GM23248 (cell line): ENCODE results near the gene SNX27. TPM values are rescaled to one million over a fixed set of nuclear protein-coding genes. Genes with fewer than 3 reads are reported as not detected.

Source experiments
- DNase-seq: peaks from one replicate; pipeline ENCODE4 v3.0.0-alpha.2; 2015
- H2AFZ ChIP-seq: fragments of 200-600 bp; sonication (generic); 2 replicates; pipeline ENCODE4 v1.6.1; 2016; ENCODE audit warnings: antibody characterized with exemption
- H3F3A ChIP-seq: fragments of 200-600 bp; sonication (generic); 2 replicates; pipeline ENCODE4 v1.6.1; 2016; ENCODE audit warnings: mild to moderate bottlenecking, antibody characterized with exemption, mixed run types; ENCODE audit not compliant: insufficient read depth
- H3K27ac ChIP-seq: fragments of 200-600 bp; sonication (generic); 2 replicates; pipeline ENCODE4 v1.5.1; 2016; ENCODE audit warnings: mild to moderate bottlenecking
- H3K27me3 ChIP-seq: fragments of 200-600 bp; sonication (generic); replicated peaks from 2 replicates; pipeline ENCODE4 v1.6.1; 2016; ENCODE audit warnings: mild to moderate bottlenecking; ENCODE audit not compliant: insufficient read depth
- H3K36me3 ChIP-seq: fragments of 200-600 bp; sonication (generic); 2 replicates; pipeline ENCODE4 v1.6.1; 2016; ENCODE audit warnings: low read depth, mild to moderate bottlenecking
- H3K4me1 ChIP-seq: fragments of 200-600 bp; sonication (generic); 2 replicates; pipeline ENCODE4 v1.6.1; 2016; ENCODE audit warnings: mild to moderate bottlenecking; ENCODE audit not compliant: insufficient read depth
- H3K4me2 ChIP-seq: fragments of 200-600 bp; sonication (generic); one replicate; pipeline ENCODE4 v1.6.1; 2016; ENCODE audit warnings: mild to moderate bottlenecking; ENCODE audit not compliant: unreplicated experiment
- H3K4me3 ChIP-seq: fragments of 200-600 bp; sonication (generic); 2 replicates; pipeline ENCODE4 v1.5.1; 2016; ENCODE audit warnings: mild to moderate bottlenecking
- H3K79me2 ChIP-seq: fragments of 200-600 bp; sonication (generic); 2 replicates; pipeline ENCODE4 v1.6.1; 2016; ENCODE audit warnings: mild to moderate bottlenecking; ENCODE audit not compliant: insufficient read depth
- H3K9ac ChIP-seq: fragments of 200-600 bp; sonication (generic); 2 replicates; pipeline ENCODE4 v1.6.1; 2016; ENCODE audit warnings: mild to moderate bottlenecking
- H3K9me2 ChIP-seq: fragments of 200-600 bp; sonication (generic); 2 replicates; pipeline ENCODE4 v1.6.1; 2016; ENCODE audit warnings: mixed run types, mild to moderate bottlenecking, moderate library complexity; ENCODE audit not compliant: insufficient read depth
- H3K9me3 ChIP-seq: fragments of 200-600 bp; sonication (generic); one replicate; pipeline ENCODE4 v1.6.1; 2017; ENCODE audit warnings: low read depth
- H4K20me1 ChIP-seq: fragments of 200-600 bp; sonication (generic); 2 replicates; pipeline ENCODE4 v1.6.0; 2016; ENCODE audit not compliant: insufficient read depth
- EZH2 ChIP-seq: fragments of 200-600 bp; sonication (generic); IDR thresholded peaks from 2 replicates; pipeline ENCODE4 v1.6.1; 2018; ENCODE audit warnings: antibody characterized with exemption, mild to moderate bottlenecking; ENCODE audit not compliant: insufficient read depth, poor library complexity, severe bottlenecking
- EZH2phosphoT487 ChIP-seq: fragments of 200-600 bp; sonication (generic); IDR thresholded peaks from 2 replicates; pipeline ENCODE4 v1.6.1; 2018; ENCODE audit warnings: antibody characterized with exemption, moderate library complexity, mild to moderate bottlenecking, low read depth; ENCODE audit not compliant: insufficient read depth
- WGBS, 2 experiments: methylation state at CpG; one replicate each; pipeline ENCODE4 v1.1.6; 2015 to 2017; ENCODE audit warnings: low lambda C conversion rate in 2 of 2, low coverage in 1 of 2; ENCODE audit errors: missing lambda C conversion rate in 2 of 2; 5-methylcytosine and 5-hydroxymethylcytosine counted together
- in situ Hi-C: fragments of 300-500 bp; cut with MboI; formaldehyde crosslinking; loops from 2 replicates; pipeline ENCODE4 v1.15.0; 2020
- polyA plus RNA-seq: library from polyadenylated mRNA; unstranded; fragments of >200 nt; fragmentation: Nextera tagmentation; extraction: Ambion mirVana; gene quantifications from 2 replicates; pipeline ENCODE4 v1.2.1, GENCODE V29; 2016
- total RNA-seq: library from RNA; depleted of rRNA; stranded (reverse); fragments of >200 nt; shearing (Covaris generic); gene quantifications from 2 replicates; pipeline ENCODE4 v1.2.3, GENCODE V29; 2014

Gene SNX27
- total and polyA plus RNA-seq, 2 experiments from 2014 or later = 12.0 to 18.0 TPM

DNA sequence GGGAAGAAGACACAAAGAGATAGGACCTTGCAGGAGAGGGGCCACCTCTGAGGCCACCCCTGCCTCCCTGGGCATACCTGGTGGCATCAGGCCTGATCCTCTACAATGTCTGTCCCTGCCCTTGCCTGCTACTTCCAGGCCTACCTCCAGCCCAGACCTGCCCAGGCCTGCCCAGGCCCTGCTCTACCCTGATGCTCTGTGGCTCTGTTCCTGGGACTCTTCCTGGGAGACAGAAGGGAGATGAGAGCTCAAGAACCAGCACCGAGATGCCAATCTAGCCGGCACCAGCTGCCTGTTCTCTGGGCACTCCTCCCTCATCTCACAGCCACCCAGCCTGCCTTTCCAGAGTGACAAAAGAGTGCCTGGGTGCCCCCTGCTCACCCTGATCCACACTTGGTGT is 102.0 kb downstream of the SNX27 start:
- in situ Hi-C loops = no loop called here
- no peak overlapping the region for H3K9ac ChIP-seq
- H3K9me2 ChIP-seq = no peaks in the 10 kb centered on the region
- H3F3A ChIP-seq = no peaks in the 10 kb centered on the region
- H3K4me1 ChIP-seq = no peaks in the 10 kb centered on the region
- H3K79me2 ChIP-seq = no peaks in the 10 kb centered on the region
- peaks cover 36% of the 10 kb centered on the region for H3K27me3 ChIP-seq
- no peak overlapping the region for H3K4me2 ChIP-seq
- DNase-seq = no peak
- WGBS, 2 experiments = 60 to 70% methylated on average over 2 of the region's 2 CpGs
- no peak overlapping the region for H3K4me3 ChIP-seq
- no peaks in the 10 kb centered on the region for H4K20me1 ChIP-seq
- H3K9me3 ChIP-seq = no peaks in the 10 kb centered on the region
- TF ChIP-seq EZH2 = no peak
- no peak for TF ChIP-seq EZH2phosphoT487
- no peak overlapping the region for H3K27ac ChIP-seq
- no peak overlapping the region for H2AFZ ChIP-seq
- no peaks in the 10 kb centered on the region for H3K36me3 ChIP-seq

DNA sequence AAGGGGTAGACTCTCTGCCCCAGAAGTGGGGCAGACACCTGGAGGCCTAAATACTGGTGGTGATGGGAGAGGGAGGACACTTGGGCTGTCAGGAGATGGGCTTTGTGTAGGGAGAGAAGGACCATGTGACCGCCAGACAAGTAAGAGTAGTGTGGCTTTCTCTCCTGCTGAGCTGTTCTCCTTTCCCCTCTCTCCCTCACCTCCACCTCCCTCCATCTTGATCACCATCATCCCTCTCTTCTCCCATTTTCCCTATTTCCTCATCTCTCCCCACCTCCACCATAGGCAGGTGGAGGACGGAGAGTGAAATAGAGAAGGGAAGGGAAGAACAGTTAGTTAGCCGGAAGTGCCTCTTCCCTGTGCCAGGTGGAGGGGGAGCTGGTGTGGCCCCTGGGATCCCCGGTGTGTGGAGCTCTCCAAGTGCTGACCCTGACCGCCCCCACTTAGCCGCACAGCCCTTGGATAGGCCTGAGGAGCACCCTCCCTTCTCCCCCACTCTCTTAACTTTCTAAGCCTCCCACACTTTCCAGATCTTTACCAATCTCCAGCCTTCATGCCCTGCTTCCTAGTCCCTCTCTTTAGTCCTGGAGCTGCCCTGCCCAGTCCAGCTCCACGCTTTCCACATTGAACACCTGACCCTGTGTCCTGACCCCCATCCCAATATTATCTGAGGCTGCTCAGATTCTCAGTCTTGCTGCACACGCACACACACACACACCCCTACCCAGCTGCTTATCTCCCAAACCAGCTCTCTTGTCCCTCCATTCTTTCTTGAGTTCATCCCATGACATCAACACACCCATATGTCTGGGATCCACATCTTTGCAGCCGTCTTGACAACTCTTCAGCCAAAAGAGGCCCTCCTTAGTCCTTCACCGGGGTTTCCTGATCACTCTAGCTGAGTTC is 103.2 kb downstream of the SNX27 start:
- H3K9ac ChIP-seq = no peak overlapping the region
- H3K9me3 ChIP-seq = no peaks in the 10 kb centered on the region
- peaks cover 36% of the 10 kb centered on the region for H3K27me3 ChIP-seq
- H4K20me1 ChIP-seq = no peaks in the 10 kb centered on the region
- no peaks in the 10 kb centered on the region for H3K36me3 ChIP-seq
- H3K27ac ChIP-seq = no peak overlapping the region
- TF ChIP-seq EZH2phosphoT487 (no peak), EZH2 (no peak)
- no peaks in the 10 kb centered on the region for H3F3A ChIP-seq
- no peaks in the 10 kb centered on the region for H3K9me2 ChIP-seq
- no peak overlapping the region for H3K4me2 ChIP-seq
- 43% methylated on average over 10 of the region's 10 CpGs for WGBS, 2 experiments
- no peak overlapping the region for H3K4me3 ChIP-seq
- H3K4me1 ChIP-seq = no peaks in the 10 kb centered on the region
- DNase-seq = no peak
- in situ Hi-C loops = no loop called here
- H2AFZ ChIP-seq = no peak overlapping the region
- no peaks in the 10 kb centered on the region for H3K79me2 ChIP-seq

DNA sequence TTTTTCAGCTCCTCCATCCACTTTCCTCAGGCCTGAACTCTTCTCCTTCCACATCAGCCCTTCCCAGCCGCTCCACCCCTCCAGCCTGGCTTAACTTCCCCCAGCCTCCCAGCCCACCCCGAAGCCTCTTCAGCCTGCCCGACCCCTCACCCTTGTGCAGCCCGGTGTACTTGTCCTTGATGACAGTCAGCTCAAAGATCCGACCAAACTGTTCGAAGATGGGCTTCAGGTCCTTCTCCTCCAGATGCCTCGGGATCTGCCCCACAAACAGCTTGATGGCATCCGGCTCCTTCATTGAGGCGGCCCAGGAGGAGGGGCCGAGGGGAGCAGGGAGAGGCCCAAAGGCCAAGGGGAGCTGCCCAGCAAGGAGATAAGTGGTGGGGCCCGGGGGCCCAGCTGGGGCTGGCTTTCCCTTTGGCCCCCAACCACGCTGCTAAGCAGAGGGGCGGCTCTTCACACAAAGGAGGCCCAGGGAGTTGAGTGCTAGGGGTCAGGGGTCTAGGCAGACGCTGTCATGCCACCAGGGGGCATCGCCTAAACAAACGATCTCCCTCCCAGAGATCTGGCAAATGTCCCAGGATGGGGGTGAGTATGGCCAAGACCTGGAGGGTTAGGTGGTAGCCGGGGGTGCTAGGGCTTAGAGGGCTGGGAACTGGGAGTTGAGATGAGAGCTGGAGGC is 104.0 kb downstream of the SNX27 start:
- no peaks in the 10 kb centered on the region for H3K4me1 ChIP-seq
- H3K4me3 ChIP-seq = no peak overlapping the region
- H3K79me2 ChIP-seq = no peaks in the 10 kb centered on the region
- H3K4me2 ChIP-seq = no peak overlapping the region
- WGBS, 2 experiments = 31 to 34% methylated on average over 16 to 17 of the region's 17 CpGs
- no peak overlapping the region for H3K27ac ChIP-seq
- no peak for TF ChIP-seq EZH2
- H3K9me3 ChIP-seq = no peaks in the 10 kb centered on the region
- no peaks in the 10 kb centered on the region for H3F3A ChIP-seq
- no peak for DNase-seq
- in situ Hi-C loops = no loop called here
- H3K27me3 ChIP-seq = peaks cover 36% of the 10 kb centered on the region
- H2AFZ ChIP-seq = no peak overlapping the region
- H4K20me1 ChIP-seq = no peaks in the 10 kb centered on the region
- H3K9me2 ChIP-seq = no peaks in the 10 kb centered on the region
- no peaks in the 10 kb centered on the region for H3K36me3 ChIP-seq
- no peak overlapping the region for H3K9ac ChIP-seq

DNA sequence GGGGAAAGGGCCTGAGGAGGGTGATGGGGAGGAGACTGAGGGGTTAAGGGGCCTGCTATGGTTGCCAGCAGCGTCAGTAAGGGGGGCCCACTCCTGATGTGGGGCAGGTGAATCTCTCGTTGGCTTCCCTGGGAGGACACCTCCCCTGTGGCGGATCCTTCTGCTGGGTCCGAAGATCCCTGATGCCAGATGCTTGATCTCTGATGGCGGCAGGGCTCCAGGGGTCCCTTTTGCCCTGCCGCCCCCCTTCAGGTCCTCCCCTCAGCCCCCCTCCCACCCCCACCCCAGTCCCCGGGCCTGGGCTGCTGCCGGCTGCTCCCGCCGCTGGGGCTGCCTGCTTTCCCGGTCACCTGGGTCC is 104.5 kb downstream of the SNX27 start:
- H3K9me2 ChIP-seq = no peaks in the 10 kb centered on the region
- no peak overlapping the region for H3K4me2 ChIP-seq
- no peak overlapping the region for H3K9ac ChIP-seq
- no peaks in the 10 kb centered on the region for H3K4me1 ChIP-seq
- no peaks in the 10 kb centered on the region for H3K9me3 ChIP-seq
- no peaks in the 10 kb centered on the region for H3F3A ChIP-seq
- no peak overlapping the region for H3K4me3 ChIP-seq
- TF ChIP-seq EZH2phosphoT487 (no peak), EZH2 (no peak)
- H4K20me1 ChIP-seq = no peaks in the 10 kb centered on the region
- peaks cover 36% of the 10 kb centered on the region for H3K27me3 ChIP-seq
- no peaks in the 10 kb centered on the region for H3K36me3 ChIP-seq
- in situ Hi-C loops = no loop called here
- DNase-seq = no peak
- H3K27ac ChIP-seq = no peak overlapping the region
- no peak overlapping the region for H2AFZ ChIP-seq
- no peaks in the 10 kb centered on the region for H3K79me2 ChIP-seq
- 0% methylated on average over 2 to 11 of the region's 11 CpGs for WGBS, 2 experiments
